Smooth muscle cell (in vitro differentiated cells): Measurements from ENCODE around the gene TOMM40. TPM values are rescaled to one million over a fixed set of nuclear protein-coding genes. Genes with fewer than 3 reads are reported as not detected.

Experiments
- DNase-seq: peaks from one replicate; lab custom pipeline; 2025; ENCODE audit not compliant: unreplicated experiment; lab: John Stamatoyannopoulos, UW
- H2AFZ ChIP-seq: fragments of 200-600 bp; sonication (generic); 2 replicates; pipeline ENCODE4 v1.6.0; 2016; ENCODE audit warnings: antibody characterized with exemption, low read depth, mild to moderate bottlenecking
- H3F3A ChIP-seq: fragments of 200-600 bp; sonication (generic); 2 replicates; pipeline ENCODE4 v1.6.0; 2017; ENCODE audit warnings: antibody characterized with exemption, low read depth
- H3K27ac ChIP-seq: fragments of 200-600 bp; sonication (generic); 2 replicates; pipeline ENCODE4 v1.5.1; 2016; ENCODE audit warnings: low read depth, mild to moderate bottlenecking
- H3K27me3 ChIP-seq: fragments of 200-600 bp; sonication (generic); 2 replicates; pipeline ENCODE4 v1.6.1; 2016; ENCODE audit warnings: low read depth, mild to moderate bottlenecking
- H3K36me3 ChIP-seq: fragments of 200-600 bp; sonication (generic); 2 replicates; pipeline ENCODE4 v1.5.1; 2016; ENCODE audit warnings: low read depth
- H3K4me1 ChIP-seq: fragments of 200-600 bp; sonication (generic); 2 replicates; pipeline ENCODE4 v1.5.1; 2016; ENCODE audit warnings: low read depth
- H3K4me2 ChIP-seq: fragments of 200-600 bp; sonication (generic); 2 replicates; pipeline ENCODE4 v1.6.0; 2016; ENCODE audit warnings: mild to moderate bottlenecking
- H3K4me3 ChIP-seq: fragments of 200-600 bp; sonication (generic); 2 replicates; pipeline ENCODE4 v1.5.1; 2016; ENCODE audit warnings: mild to moderate bottlenecking
- H3K79me2 ChIP-seq: fragments of 200-600 bp; sonication (generic); 2 replicates; pipeline ENCODE4 v1.6.0; 2016; ENCODE audit warnings: low read depth, mild to moderate bottlenecking
- H3K9ac ChIP-seq: fragments of 200-600 bp; sonication (generic); 2 replicates; pipeline ENCODE4 v1.6.0; 2016; ENCODE audit warnings: low read depth
- H3K9me3 ChIP-seq: fragments of 200-600 bp; sonication (generic); replicated peaks from 2 replicates; pipeline ENCODE4 v1.5.1; 2016; ENCODE audit warnings: low read depth
- H4K20me1 ChIP-seq: fragments of 200-600 bp; sonication (generic); 2 replicates; pipeline ENCODE4 v1.6.0; 2016; ENCODE audit warnings: low read depth
- WGBS: methylation state at CpG from one replicate; pipeline ENCODE4 v1.1.7; 2016; ENCODE audit warnings: low lambda C conversion rate; 5-methylcytosine and 5-hydroxymethylcytosine counted together
- polyA plus RNA-seq: library from polyadenylated mRNA; unstranded; fragments of >200 nt; fragmentation: Nextera tagmentation; extraction: Ambion mirVana; gene quantifications from 2 replicates; pipeline ENCODE4 v1.2.1, GENCODE V29; 2016
- total RNA-seq: library from RNA; depleted of rRNA; stranded (reverse); fragments of >200 nt; gene quantifications from 2 replicates; pipeline ENCODE4 v1.2.3, GENCODE V29; 2014
- TF ChIP-seq, protein P1 (sequence below): fragments of 200-600 bp; sonication (generic); IDR thresholded peaks from 2 replicates; pipeline ENCODE4 v1.5.1; 2017; ENCODE audit warnings: borderline replicate concordance, mild to moderate bottlenecking, antibody characterized with exemption; ENCODE audit not compliant: insufficient read depth, poor library complexity, severe bottlenecking

Gene TOMM40
- total and polyA plus RNA-seq, 2 experiments from 2014 or later = 65.0 to 96.0 TPM

GRCh38 chr19:44846455-44847143, 44.5 kb upstream of the TOMM40 start:
- Histone ChIP-seq H3K4me1 (peaks cover 13% of the 10 kb centered on the region), H3F3A (peaks cover 15% of the 10 kb centered on the region), H3K27me3 (no peaks in the 10 kb centered on the region), H3K4me2 (peak overlapping the region; percentile 95), H3K9me3 (no peaks in the 10 kb centered on the region), H3K36me3 (no peaks in the 10 kb centered on the region), H3K4me3 (peak overlapping the region; percentile 98), H3K27ac (peak overlapping the region; percentile 97), H4K20me1 (peaks cover 48% of the 10 kb centered on the region), H3K79me2 (peaks cover 43% of the 10 kb centered on the region), H3K9ac (peak overlapping the region; percentile 100), H2AFZ (no peak overlapping the region)
- TF ChIP-seq, protein P1, sequence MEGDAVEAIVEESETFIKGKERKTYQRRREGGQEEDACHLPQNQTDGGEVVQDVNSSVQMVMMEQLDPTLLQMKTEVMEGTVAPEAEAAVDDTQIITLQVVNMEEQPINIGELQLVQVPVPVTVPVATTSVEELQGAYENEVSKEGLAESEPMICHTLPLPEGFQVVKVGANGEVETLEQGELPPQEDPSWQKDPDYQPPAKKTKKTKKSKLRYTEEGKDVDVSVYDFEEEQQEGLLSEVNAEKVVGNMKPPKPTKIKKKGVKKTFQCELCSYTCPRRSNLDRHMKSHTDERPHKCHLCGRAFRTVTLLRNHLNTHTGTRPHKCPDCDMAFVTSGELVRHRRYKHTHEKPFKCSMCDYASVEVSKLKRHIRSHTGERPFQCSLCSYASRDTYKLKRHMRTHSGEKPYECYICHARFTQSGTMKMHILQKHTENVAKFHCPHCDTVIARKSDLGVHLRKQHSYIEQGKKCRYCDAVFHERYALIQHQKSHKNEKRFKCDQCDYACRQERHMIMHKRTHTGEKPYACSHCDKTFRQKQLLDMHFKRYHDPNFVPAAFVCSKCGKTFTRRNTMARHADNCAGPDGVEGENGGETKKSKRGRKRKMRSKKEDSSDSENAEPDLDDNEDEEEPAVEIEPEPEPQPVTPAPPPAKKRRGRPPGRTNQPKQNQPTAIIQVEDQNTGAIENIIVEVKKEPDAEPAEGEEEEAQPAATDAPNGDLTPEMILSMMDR = no peak
- DNase-seq = no peak
- under 1% methylated on average over 39 of the region's 51 CpGs for WGBS

GRCh38 chr19:44847144-44848035, 43.7 kb upstream of the TOMM40 start:
- H3K27me3 ChIP-seq = no peaks in the 10 kb centered on the region
- peak overlapping the region; percentile 100 for H3K9ac ChIP-seq
- peaks cover 15% of the 10 kb centered on the region for H3F3A ChIP-seq
- H3K27ac ChIP-seq = peak overlapping the region; percentile 97
- H3K4me2 ChIP-seq = peak overlapping the region; percentile 95
- no peak overlapping the region for H2AFZ ChIP-seq
- H3K9me3 ChIP-seq = no peaks in the 10 kb centered on the region
- H4K20me1 ChIP-seq = peaks cover 56% of the 10 kb centered on the region
- peaks cover 13% of the 10 kb centered on the region for H3K4me1 ChIP-seq
- DNase-seq = peak; percentile 61
- WGBS = under 1% methylated on average over 27 of the region's 47 CpGs
- TF ChIP-seq, protein P1 = no peak
- H3K36me3 ChIP-seq = no peaks in the 10 kb centered on the region
- peak overlapping the region; percentile 98 for H3K4me3 ChIP-seq
- H3K79me2 ChIP-seq = peaks cover 51% of the 10 kb centered on the region

DNA sequence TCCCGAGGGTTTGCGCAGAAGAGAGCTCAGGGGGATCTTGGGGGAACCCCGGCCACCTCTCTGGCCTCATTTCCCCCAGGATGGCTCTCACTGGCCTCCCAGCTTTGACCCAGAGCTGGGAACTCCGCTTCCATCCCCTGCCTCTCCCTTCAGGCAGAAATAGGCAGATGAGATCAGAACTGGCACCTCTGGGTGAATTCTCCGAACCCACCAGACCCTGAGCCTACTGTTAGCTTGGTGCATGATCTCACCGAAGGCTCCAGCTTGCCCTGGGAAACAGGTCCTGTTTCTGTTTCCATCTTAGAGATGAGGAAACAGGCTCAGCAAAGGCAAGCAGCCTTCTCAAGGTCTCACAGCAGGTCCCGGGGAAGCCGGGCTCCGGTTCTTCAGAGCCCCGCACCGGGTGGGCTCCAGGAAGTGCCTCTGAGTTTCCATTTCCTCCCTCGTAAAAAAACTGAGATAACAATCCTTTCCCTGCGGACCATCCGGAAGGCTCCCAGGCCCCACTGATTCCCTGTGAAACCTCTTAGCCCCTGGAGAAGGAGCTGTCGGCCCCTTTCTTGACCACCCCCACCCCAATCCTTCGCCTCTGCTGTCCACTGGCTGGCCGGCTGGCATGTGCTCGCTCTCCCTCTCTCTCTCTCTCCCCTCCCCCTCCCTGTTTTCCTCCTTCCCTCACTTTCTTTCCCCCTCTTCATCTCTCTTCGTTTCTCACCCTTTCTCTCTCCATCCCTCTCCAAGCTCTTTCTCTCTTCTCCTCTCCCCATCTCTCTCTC, 42.8 kb upstream of the TOMM40 start:
- H3K27ac ChIP-seq = peak overlapping the region; percentile 97
- WGBS = 2% methylated on average over 18 of the region's 19 CpGs
- H3F3A ChIP-seq = peaks cover 15% of the 10 kb centered on the region
- H2AFZ ChIP-seq = no peak overlapping the region
- H3K9me3 ChIP-seq = no peaks in the 10 kb centered on the region
- H3K4me1 ChIP-seq = peaks cover 13% of the 10 kb centered on the region
- H3K79me2 ChIP-seq = peaks cover 59% of the 10 kb centered on the region
- peak overlapping the region; percentile 100 for H3K9ac ChIP-seq
- peak overlapping the region; percentile 95 for H3K4me2 ChIP-seq
- peaks cover 65% of the 10 kb centered on the region for H4K20me1 ChIP-seq
- TF ChIP-seq, protein P1 = no peak
- no peaks in the 10 kb centered on the region for H3K27me3 ChIP-seq
- H3K4me3 ChIP-seq = peak overlapping the region; percentile 98
- H3K36me3 ChIP-seq = no peaks in the 10 kb centered on the region
- DNase-seq = no peak
